GM12892 (cell line): ENCODE measurements around the gene MX2.
"Not testable (repeated sequence)": the region's sequence is repeated elsewhere in the genome, so short reads cannot be mapped to it uniquely, and the experiment has no call there.

Experiments used
- POLR2A ChIP-seq: IDR thresholded peaks from 2 replicates; pipeline ENCODE4 v1.6.1; 2011; ENCODE audit warnings: low read depth, low read length, control low read depth
- POLR2AphosphoS5 ChIP-seq: IDR thresholded peaks from 2 replicates; pipeline ENCODE4 v1.6.1; 2011; ENCODE audit warnings: low read depth, low read length, control low read depth
- TAF1 ChIP-seq: IDR thresholded peaks from 2 replicates; pipeline ENCODE4 v1.6.1; 2011; ENCODE audit warnings: low read depth, mild to moderate bottlenecking, control low read depth, low read length, borderline replicate concordance

- TF ChIP-seq POLR2A, POLR2AphosphoS5, TAF1: not testable (repeated sequence)
Measured at GRCh38 chr21:41417505-41417904, 55.7 kb downstream of the MX2 start.
